Right atrium auricular region (tissue), 2 donors: ENCODE measurements around the gene CYP27A1. TPM values are rescaled to one million over a fixed set of nuclear protein-coding genes. Genes with fewer than 3 reads are reported as not detected.

Source experiments
- DNase-seq: peaks from one replicate; pipeline ENCODE4 v3.0.0-alpha.2; 2019; ENCODE audit warnings: low spot score
- H3K27ac ChIP-seq, 2 donors: fragments of 200-600 bp; sonication (generic); 1 replicate in 1 of 2; 2 replicates in 1 of 2; pipeline ENCODE4 v1.5.1; 2016 to 2019
- H3K27me3 ChIP-seq, 2 donors: fragments of 200-600 bp; sonication (generic); one replicate each; pipeline versions ENCODE4 v1.5.1 to v1.6.0; 2017 to 2019
- H3K36me3 ChIP-seq: fragments of 200-600 bp; sonication (generic); one replicate; pipeline ENCODE4 v1.5.1; 2016
- H3K4me1 ChIP-seq, 2 donors: fragments of 200-600 bp; sonication (generic); one replicate each; pipeline versions ENCODE4 v1.5.1 to v1.6.0; 2017 to 2019
- H3K4me3 ChIP-seq, 2 donors: fragments of 200-600 bp; sonication (generic); 1 replicate in 1 of 2; 2 replicates in 1 of 2; pipeline ENCODE4 v1.5.1; 2017 to 2019; ENCODE audit warnings: mild to moderate bottlenecking in 1 of 2, moderate library complexity in 1 of 2
- H3K9me3 ChIP-seq, 2 donors: fragments of 200-600 bp; sonication (generic); one replicate each; pipeline ENCODE4 v1.5.1; 2019
- CTCF ChIP-seq, 2 donors: fragments of 200-600 bp; sonication (generic); IDR thresholded peaks; one replicate each; pipeline ENCODE4 v1.5.1; 2019; ENCODE audit warnings: antibody characterized with exemption in 2 of 2
- total RNA-seq, 2 donors: library from RNA; depleted of rRNA; stranded (reverse); fragments of >200 nt; gene quantifications; one replicate each; pipeline ENCODE4 v1.1.0, GENCODE V29; 2016

The CYP27A1 gene
- total RNA-seq, 2 donors from 2014 or later, result 17.2 to 23.4 TPM

GRCh38 chr2:218815649-218816048 lies 33.7 kb downstream of the CYP27A1 start:
- peak; percentile 11 for DNase-seq
- H3K27ac ChIP-seq, result no peak overlapping the region
- no peak overlapping the region for H3K4me3 ChIP-seq
- no peaks in the 10 kb centered on the region for H3K9me3 ChIP-seq
- no peak for TF ChIP-seq CTCF (IDR thresholded peaks at IDR 0.05)
- no peaks in the 10 kb centered on the region for H3K27me3 ChIP-seq
- H3K4me1 ChIP-seq, result no peaks in the 10 kb centered on the region
- H3K36me3 ChIP-seq, result peaks cover 35% of the 10 kb centered on the region

GRCh38 chr2:218816561-218817011 lies 34.6 kb downstream of the CYP27A1 start:
- Histone ChIP-seq H3K4me3 (no peak overlapping the region), H3K27me3 (no peaks in the 10 kb centered on the region), H3K36me3 (peaks cover 35% of the 10 kb centered on the region), H3K4me1 (no peaks in the 10 kb centered on the region), H3K9me3 (no peaks in the 10 kb centered on the region), H3K27ac (no peak overlapping the region)
- no peak for TF ChIP-seq CTCF (IDR thresholded peaks at IDR 0.05)
- peak; percentile 46 for DNase-seq

- no peak for TF ChIP-seq CTCF (IDR thresholded peaks at IDR 0.05)
- Histone ChIP-seq H3K4me3 (no peak overlapping the region), H3K36me3 (peaks cover 17% of the 10 kb centered on the region), H3K9me3 (no peaks in the 10 kb centered on the region), H3K27me3 (no peaks in the 10 kb centered on the region), H3K4me1 (no peaks in the 10 kb centered on the region), H3K27ac (no peak overlapping the region)
- DNase-seq, result peak; percentile 26
Observed at GRCh38 chr2:218819093-218819492, 37.1 kb downstream of the CYP27A1 start.

- Histone ChIP-seq H3K36me3 (peaks cover 1% of the 10 kb centered on the region), H3K4me1 (no peaks in the 10 kb centered on the region), H3K27ac (no peak overlapping the region), H3K27me3 (no peaks in the 10 kb centered on the region), H3K9me3 (no peaks in the 10 kb centered on the region), H3K4me3 (no peak overlapping the region)
- peak; percentile 36 for DNase-seq
- TF ChIP-seq CTCF (IDR thresholded peaks at IDR 0.05), result no peak
Observed at GRCh38 chr2:218820746-218821369, 38.9 kb downstream of the CYP27A1 start.

- Histone ChIP-seq H3K27ac (no peak overlapping the region), H3K36me3 (no peaks in the 10 kb centered on the region), H3K27me3 (no peaks in the 10 kb centered on the region), H3K4me3 (no peak overlapping the region), H3K4me1 (no peaks in the 10 kb centered on the region), H3K9me3 (no peaks in the 10 kb centered on the region)
- DNase-seq, result peak; percentile 57
- no peak for TF ChIP-seq CTCF (IDR thresholded peaks at IDR 0.05)
Observed at GRCh38 chr2:218821605-218822211, 39.8 kb downstream of the CYP27A1 start.
